Heart left ventricle (tissue), 16 donors: ENCODE results near the gene C4B. TPM values are rescaled to one million over a fixed set of nuclear protein-coding genes. Genes with fewer than 3 reads are reported as not detected.

Experiments
- ATAC-seq, 4 donors: fragments of 200-7000 bp; cut with Tn5 transposase; one replicate each; pipeline ENCODE4 v1.9.1; 2020 to 2022; ENCODE audit warnings: moderate library complexity in 4 of 4, mild to moderate bottlenecking in 3 of 4, moderate number of reproducible peaks in 1 of 4
- DNase-seq, 5 donors: peaks; one replicate each; pipeline ENCODE4 v3.0.0-alpha.2; 2020
- H3K27ac ChIP-seq, 12 donors: fragments of 200-600 bp; sonication (generic) in 4 of 12; one replicate each; pipeline versions ENCODE4 v1.5.0 to v1.8.0; 2016 to 2022; ENCODE audit warnings: mild to moderate bottlenecking in 2 of 12
- H3K27me3 ChIP-seq, 9 donors: fragments of 200-600 bp; sonication (generic) in 2 of 9; one replicate each; pipeline versions ENCODE4 v1.5.1 to v1.8.0; 2016 to 2022; ENCODE audit warnings: mild to moderate bottlenecking in 3 of 9
- H3K36me3 ChIP-seq, 9 donors: fragments of 200-600 bp; sonication (generic) in 2 of 9; one replicate each; pipeline versions ENCODE4 v1.5.0 to v1.8.0; 2018 to 2022; ENCODE audit warnings: mild to moderate bottlenecking in 2 of 9
- H3K4me1 ChIP-seq, 12 donors: fragments of 200-600 bp; sonication (generic) in 4 of 12; one replicate each; pipeline versions ENCODE4 v1.5.0 to v1.8.0; 2016 to 2022; ENCODE audit warnings: mild to moderate bottlenecking in 3 of 12
- H3K4me3 ChIP-seq, 12 donors: fragments of 200-600 bp; sonication (generic) in 4 of 12; one replicate each; pipeline versions ENCODE4 v1.5.0 to v1.8.0; 2017 to 2022; ENCODE audit warnings: mild to moderate bottlenecking in 9 of 12, moderate library complexity in 4 of 12
- H3K9me3 ChIP-seq, 12 donors: fragments of 200-600 bp; sonication (generic) in 4 of 12; one replicate each; pipeline versions ENCODE4 v1.5.0 to v1.8.0; 2016 to 2022; ENCODE audit warnings: mild to moderate bottlenecking in 1 of 12
- CTCF ChIP-seq, 12 donors: fragments of 200-600 bp; sonication (generic) in 4 of 12; IDR thresholded peaks; one replicate each; pipeline versions ENCODE4 v1.5.0 to v1.8.0; 2018 to 2022; ENCODE audit warnings: antibody characterized with exemption in 12 of 12, mild to moderate bottlenecking in 5 of 12
- POLR2A ChIP-seq, 2 donors: fragments of 450-650 bp; IDR thresholded peaks; one replicate each; pipeline ENCODE4 v1.6.1; 2017; ENCODE audit warnings: antibody characterized with exemption in 2 of 2, mild to moderate bottlenecking in 2 of 2, moderate library complexity in 2 of 2
- WGBS, 4 donors: extraction: QIAGEN DNeasy Blood & Tissue Kit in 2 of 4; methylation state at CpG; one replicate each; pipeline versions ENCODE4 v1.1.5 to v1.1.7; 2013 to 2018; 5-methylcytosine and 5-hydroxymethylcytosine counted together
- intact Hi-C, 10 donors: fragments of 100-400 bp; cut with DNase I; formaldehyde crosslinking; loops; one replicate each; pipeline versions ENCODE4 v1.11.1 to v1.14.2; 2022
- polyA plus RNA-seq, 2 donors: library from polyadenylated mRNA; stranded (reverse); fragments of 200-250 nt; gene quantifications; one replicate each; pipeline ENCODE4 v1.2.3, GENCODE V29; 2013
- total RNA-seq, 9 donors: library from RNA; depleted of rRNA in 2 of 9; stranded (reverse); fragments of >200 nt in 2 of 9; fragmentation: NEBNext Ultra II Directional in 3 of 9; extraction: Animal tissue kit (Norgen Biotek cat#: 25700) in 3 of 9; gene quantifications; one replicate each; pipeline versions ENCODE4 v1.1.0 to v1.2.4, GENCODE V29; 2016 to 2023
- donor health status: ischemic (EF 13 %, LVEDD 7.1; RV severe dilation, severe dysfunction).
- donor health status: healthy with polysubstance abuse.
- donor health status: DM: no; HTN: yes; CAD: no.
- donor health status: DM: no; HTN: no; CAD: no.
- donor health status: ischemic (EF 25% LVEDD 6.9; RV normal size, moderate dysfunction).
- donor health status: ischemic (EF 25% LVEDD 5.7; RV mildly dilated, moderate dysfunction).
- donor health status: healthy.
- donor health status: DM: yes; HTN: yes; CAD: no.
- donor health status: ischemic (EF 35%, LVEDD 5.7; RV mildly dilated, moderate dysfunction).
- donor health status: nonischemic (EF 11% LVEDD 7.7; RV severe dilation, severe dysfunction).
- donor health status: DM: yes; HTN: yes; CAD: no.
- donor health status: PGD.
- donor health status: ischemic (EF 29% LVEDD 5.4; RV normal size, mild dysfunction).
- donor health status: nonischemic (EF 23%, LVEDD 6.1; RV moderate dilation, normal function).

The C4B gene
- total and polyA plus RNA-seq, 11 donors = 30.8 to 307 (median 73.9) TPM

DNA sequence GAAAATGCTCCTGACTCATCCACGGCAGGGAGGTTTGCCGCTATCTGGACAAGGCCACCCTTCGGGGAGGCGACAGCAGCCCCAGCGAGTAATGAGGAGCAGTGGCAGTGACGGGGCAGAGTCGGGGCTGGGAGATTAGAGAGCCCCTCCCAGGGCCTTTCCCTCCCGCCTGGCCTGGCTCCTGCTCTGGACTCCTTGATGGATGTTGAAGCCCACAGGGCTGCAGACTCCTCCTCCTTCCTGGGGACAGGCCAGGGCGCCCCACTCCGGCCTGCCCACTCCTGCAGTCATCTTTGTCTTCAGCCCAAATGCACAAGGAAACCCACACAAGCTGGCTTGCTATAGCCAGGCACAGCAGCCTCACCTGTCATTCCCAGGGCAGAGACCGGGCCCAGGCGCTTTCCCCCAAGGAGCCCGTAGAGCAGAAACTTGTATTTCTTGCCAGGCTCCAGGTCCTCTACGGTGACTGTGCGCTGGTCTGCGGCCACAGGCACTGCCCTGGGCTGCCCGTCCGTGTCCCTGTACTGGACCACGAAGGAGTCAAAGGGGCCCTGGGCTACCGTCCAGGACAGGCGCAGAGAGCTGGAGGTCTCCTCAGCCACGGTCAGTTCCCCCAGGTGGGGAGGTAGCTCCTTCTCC lies 31.3 kb downstream of the C4B start:
- peaks cover 0 to 43% (median 10%) of the 10 kb centered on the region in 9 donors for H3K36me3 ChIP-seq
- peak in 2 of 4 donors; percentile 5 to 10 for ATAC-seq
- intact Hi-C loops = loop anchor here in 2 of 10 donors (2.0 to 10.0 kb wide), 3 partner anchors 67 to 109 kb away; partner anchors contain the start of genes PPT2 (in 1 of the 2) and PRRT1 (in 1 of the 2)
- H3K27me3 ChIP-seq = no peaks in the 10 kb centered on the region
- WGBS, 4 donors = 72 to 77% (median 76%) methylated on average over 20 to 22 of the region's 22 CpGs
- peak overlapping the region in 11 of 12 donors; percentile 53 to 88 (median 75) for H3K27ac ChIP-seq
- TF ChIP-seq CTCF (IDR thresholded peaks at IDR 0.05) = no peak
- no peak overlapping the region for H3K4me3 ChIP-seq
- peaks cover 0 to 34% (median 24%) of the 10 kb centered on the region in 12 donors for H3K4me1 ChIP-seq
- peak in 2 of 5 donors; percentile 32 to 34 for DNase-seq
- H3K9me3 ChIP-seq = no peaks in the 10 kb centered on the region

DNA sequence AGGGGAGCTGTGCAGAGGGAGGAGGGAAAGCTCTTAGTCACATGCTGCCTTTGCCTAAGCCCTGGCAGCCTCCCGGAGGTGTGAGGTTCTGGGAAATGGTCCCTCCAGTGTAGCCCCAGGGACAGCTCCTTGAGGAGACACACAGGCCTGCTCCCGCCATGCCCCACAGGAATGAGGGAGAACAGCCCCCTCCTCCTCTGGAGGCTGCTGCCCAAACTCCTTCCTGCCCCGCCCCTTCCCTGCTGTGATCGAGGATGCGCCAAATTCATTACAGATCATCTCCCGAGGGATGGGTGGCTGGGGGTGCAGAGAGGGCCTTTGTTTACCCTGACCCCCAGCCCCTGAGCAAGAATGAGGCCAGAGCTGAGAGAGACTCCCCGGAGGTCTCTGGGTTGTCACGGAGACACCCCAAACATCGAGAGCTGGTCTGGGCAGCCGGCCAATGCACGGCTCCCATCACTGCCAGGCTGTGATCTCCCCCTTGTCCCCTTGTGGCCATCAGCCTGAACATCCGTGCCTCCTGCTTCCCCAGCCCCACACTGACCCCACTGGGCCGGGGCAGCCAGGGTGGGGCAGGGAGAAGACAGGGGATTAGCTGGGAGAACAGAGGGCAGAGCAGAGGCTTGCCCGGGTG lies 32.0 kb downstream of the C4B start:
- DNase-seq (peak; percentile 41 to 76 (median 69)), ATAC-seq (peak; percentile 4 to 46 (median 31))
- no peaks in the 10 kb centered on the region for H3K9me3 ChIP-seq
- H3K4me3 ChIP-seq = no peak overlapping the region
- peaks cover 0 to 47% (median 10%) of the 10 kb centered on the region in 9 donors for H3K36me3 ChIP-seq
- H3K27me3 ChIP-seq = no peaks in the 10 kb centered on the region
- peak overlapping the region in 11 of 12 donors; percentile 53 to 88 (median 75) for H3K27ac ChIP-seq
- 19 to 47% (median 39%) methylated on average over 9 to 14 of the region's 14 CpGs for WGBS, 4 donors
- intact Hi-C loops = loop anchor here in 2 of 10 donors (2.0 to 10.0 kb wide), 3 partner anchors 66 to 108 kb away; partner anchors contain the start of genes PPT2 (in 1 of the 2) and PRRT1 (in 1 of the 2)
- TF ChIP-seq CTCF (IDR thresholded peaks at IDR 0.05) (no peak), POLR2A (IDR thresholded peaks at IDR 0.05) (no peak)
- peaks cover 0 to 34% (median 24%) of the 10 kb centered on the region in 12 donors for H3K4me1 ChIP-seq

- peak; percentile 42 to 74 (median 72) for ATAC-seq
- H3K27ac ChIP-seq = peak overlapping the region in 11 of 12 donors; percentile 53 to 88 (median 75)
- intact Hi-C loops = loop anchor here in 2 of 10 donors (2.0 to 10.0 kb wide), 3 partner anchors 66 to 108 kb away; partner anchors contain the start of genes PPT2 (in 1 of the 2) and PRRT1 (in 1 of the 2)
Measured at GRCh38 chr6:32047084-32047478, 32.5 kb downstream of the C4B start.

More at GRCh38 chr6:32047084-32047478, 32.5 kb downstream of the C4B start:
- Histone ChIP-seq H3K4me1 (peaks cover 0 to 34% (median 24%) of the 10 kb centered on the region in 12 donors), H3K36me3 (peaks cover 0 to 53% (median 10%) of the 10 kb centered on the region in 9 donors), H3K27me3 (no peaks in the 10 kb centered on the region), H3K4me3 (no peak overlapping the region), H3K9me3 (no peaks in the 10 kb centered on the region)
- TF ChIP-seq POLR2A (IDR thresholded peaks at IDR 0.05) (no peak), CTCF (IDR thresholded peaks at IDR 0.05) (no peak)
- DNase-seq = peak in 4 of 5 donors; percentile 43 to 72 (median 61)
- WGBS, 4 donors = 57 to 61% (median 60%) methylated on average over 9 to 11 of the region's 11 CpGs
